ENCODE results near the gene HEMGN.

HEMGN gene

DNA sequence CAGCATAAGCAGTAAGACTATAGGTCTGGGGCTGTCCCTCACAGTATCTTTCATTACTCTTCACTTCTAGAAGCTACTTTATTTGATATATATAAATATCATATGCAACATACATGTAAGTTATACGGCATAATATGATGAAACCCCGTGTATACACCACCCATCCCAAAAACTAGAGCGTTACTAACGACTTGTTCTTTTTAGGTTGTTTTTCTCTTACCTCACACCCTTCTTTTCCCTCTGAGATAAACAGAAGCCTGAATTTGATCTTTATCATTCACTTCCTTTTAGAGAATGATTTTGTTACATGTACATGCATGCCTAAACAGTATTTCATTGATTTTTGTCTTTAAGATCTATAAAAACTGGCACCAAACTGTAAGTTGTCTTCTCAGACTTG lies 19.4 kb downstream of the HEMGN start:
- H3K27me3 ChIP-seq (ENCODE audit: control insufficient read depth, insufficient read depth, low read length), result no peaks in the 10 kb centered on the region
- no peak overlapping the region for H3K4me3 ChIP-seq (ENCODE audit: low read length)
- H3K9ac ChIP-seq (ENCODE audit: low read length), result no peak overlapping the region
- no peak overlapping the region for H3K27ac ChIP-seq (ENCODE audit: low read depth, low read length)
- peaks cover 6% of the 10 kb centered on the region for H3K36me3 ChIP-seq (ENCODE audit: control insufficient read depth, insufficient read depth, low read length)
- no peaks in the 10 kb centered on the region for H3K4me1 ChIP-seq (ENCODE audit: control insufficient read depth, insufficient read depth, low read length)

GRCh38 chr9:97911970-97912369 lies 26.0 kb downstream of the HEMGN start:
- Histone ChIP-seq H3K9ac (ENCODE audit: low read length) (no peak overlapping the region), H3K36me3 (ENCODE audit: control insufficient read depth, insufficient read depth, low read length) (peaks cover 36% of the 10 kb centered on the region), H3K4me3 (ENCODE audit: low read length) (no peak overlapping the region), H3K27ac (ENCODE audit: low read depth, low read length) (no peak overlapping the region), H3K27me3 (ENCODE audit: control insufficient read depth, insufficient read depth, low read length) (no peaks in the 10 kb centered on the region), H3K4me1 (ENCODE audit: control insufficient read depth, insufficient read depth, low read length) (no peaks in the 10 kb centered on the region)

- Histone ChIP-seq H3K27ac (ENCODE audit: low read depth, low read length) (no peak overlapping the region), H3K27me3 (ENCODE audit: control insufficient read depth, insufficient read depth, low read length) (no peaks in the 10 kb centered on the region), H3K4me3 (ENCODE audit: low read length) (no peak overlapping the region), H3K9ac (ENCODE audit: low read length) (no peak overlapping the region), H3K4me1 (ENCODE audit: control insufficient read depth, insufficient read depth, low read length) (no peaks in the 10 kb centered on the region), H3K36me3 (ENCODE audit: control insufficient read depth, insufficient read depth, low read length) (peaks cover 36% of the 10 kb centered on the region)
Measured at GRCh38 chr9:97911528-97911927, 26.4 kb downstream of the HEMGN start.

DNA sequence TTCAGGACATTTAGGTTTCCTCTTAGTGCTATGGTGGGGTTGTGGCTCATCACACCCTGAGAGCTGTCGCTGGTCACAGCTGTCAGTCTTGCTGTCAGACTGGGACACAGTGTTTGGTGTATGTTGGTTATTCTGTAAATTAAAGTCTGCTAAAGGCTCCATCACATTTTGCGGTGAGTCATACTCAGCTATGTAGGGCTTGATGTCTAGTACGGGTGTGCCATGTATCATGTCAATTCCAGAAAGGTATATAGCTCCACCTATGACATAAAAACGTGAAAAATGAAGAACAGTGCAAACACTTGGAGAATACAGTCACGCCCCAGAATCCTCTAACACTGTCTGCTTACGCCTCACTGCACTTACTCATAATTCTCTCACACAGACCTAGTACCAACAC lies 27.6 kb downstream of the HEMGN start:
- no peaks in the 10 kb centered on the region for H3K27me3 ChIP-seq (ENCODE audit: control insufficient read depth, insufficient read depth, low read length)
- H3K4me3 ChIP-seq (ENCODE audit: low read length), result no peak overlapping the region
- no peak overlapping the region for H3K9ac ChIP-seq (ENCODE audit: low read length)
- no peaks in the 10 kb centered on the region for H3K4me1 ChIP-seq (ENCODE audit: control insufficient read depth, insufficient read depth, low read length)
- no peak overlapping the region for H3K27ac ChIP-seq (ENCODE audit: low read depth, low read length)
- H3K36me3 ChIP-seq (ENCODE audit: control insufficient read depth, insufficient read depth, low read length), result peaks cover 30% of the 10 kb centered on the region

DNA sequence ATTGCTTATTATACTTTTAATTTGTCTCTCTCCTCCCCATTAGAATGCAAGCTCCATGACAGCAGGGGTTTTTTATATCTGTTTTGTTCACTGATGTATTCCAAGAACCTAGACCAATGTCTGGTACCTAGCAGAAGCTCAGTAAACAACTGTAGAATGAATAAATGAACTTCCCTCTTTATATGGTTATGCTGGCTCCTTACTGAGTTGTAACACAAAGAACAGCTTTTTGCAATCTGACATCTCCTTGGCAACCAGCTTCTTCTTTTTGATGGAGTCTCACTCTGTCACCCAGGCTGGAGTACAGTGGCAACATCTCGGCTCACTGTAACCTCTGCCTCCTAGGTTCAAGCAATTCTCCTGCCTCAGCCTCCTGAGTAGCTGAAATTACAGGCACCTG lies 29.3 kb downstream of the HEMGN start:
- no peaks in the 10 kb centered on the region for H3K4me1 ChIP-seq (ENCODE audit: control insufficient read depth, insufficient read depth, low read length)
- H3K36me3 ChIP-seq (ENCODE audit: control insufficient read depth, insufficient read depth, low read length), result peaks cover 30% of the 10 kb centered on the region
- no peak overlapping the region for H3K27ac ChIP-seq (ENCODE audit: low read depth, low read length)
- H3K9ac ChIP-seq (ENCODE audit: low read length), result no peak overlapping the region
- H3K4me3 ChIP-seq (ENCODE audit: low read length), result no peak overlapping the region
- no peaks in the 10 kb centered on the region for H3K27me3 ChIP-seq (ENCODE audit: control insufficient read depth, insufficient read depth, low read length)

- no peaks in the 10 kb centered on the region for H3K27me3 ChIP-seq (ENCODE audit: control insufficient read depth, insufficient read depth, low read length)
- H3K27ac ChIP-seq (ENCODE audit: low read depth, low read length), result no peak overlapping the region
- H3K36me3 ChIP-seq (ENCODE audit: control insufficient read depth, insufficient read depth, low read length), result peaks cover 28% of the 10 kb centered on the region
- no peak overlapping the region for H3K9ac ChIP-seq (ENCODE audit: low read length)
- H3K4me1 ChIP-seq (ENCODE audit: control insufficient read depth, insufficient read depth, low read length), result no peaks in the 10 kb centered on the region
- no peak overlapping the region for H3K4me3 ChIP-seq (ENCODE audit: low read length)
Measured at GRCh38 chr9:97907632-97908031, 30.3 kb downstream of the HEMGN start.

GRCh38 chr9:97907046-97907445 lies 30.9 kb downstream of the HEMGN start:
- no peak overlapping the region for H3K4me3 ChIP-seq (ENCODE audit: low read length)
- H3K27ac ChIP-seq (ENCODE audit: low read depth, low read length), result no peak overlapping the region
- H3K9ac ChIP-seq (ENCODE audit: low read length), result no peak overlapping the region
- H3K36me3 ChIP-seq (ENCODE audit: control insufficient read depth, insufficient read depth, low read length), result peaks cover 22% of the 10 kb centered on the region
- no peaks in the 10 kb centered on the region for H3K27me3 ChIP-seq (ENCODE audit: control insufficient read depth, insufficient read depth, low read length)
- H3K4me1 ChIP-seq (ENCODE audit: control insufficient read depth, insufficient read depth, low read length), result no peaks in the 10 kb centered on the region

- no peak overlapping the region for H3K9ac ChIP-seq (ENCODE audit: low read length)
- no peaks in the 10 kb centered on the region for H3K4me1 ChIP-seq (ENCODE audit: control insufficient read depth, insufficient read depth, low read length)
- H3K36me3 ChIP-seq (ENCODE audit: control insufficient read depth, insufficient read depth, low read length), result peaks cover 17% of the 10 kb centered on the region
- H3K27me3 ChIP-seq (ENCODE audit: control insufficient read depth, insufficient read depth, low read length), result no peaks in the 10 kb centered on the region
- H3K27ac ChIP-seq (ENCODE audit: low read depth, low read length), result no peak overlapping the region
- peak overlapping the region; percentile 29 for H3K4me3 ChIP-seq (ENCODE audit: low read length)
Measured at GRCh38 chr9:97906236-97906831, 31.6 kb downstream of the HEMGN start.

- Histone ChIP-seq H3K4me1 (ENCODE audit: control insufficient read depth, insufficient read depth, low read length) (no peaks in the 10 kb centered on the region), H3K36me3 (ENCODE audit: control insufficient read depth, insufficient read depth, low read length) (peaks cover 7% of the 10 kb centered on the region), H3K27ac (ENCODE audit: low read depth, low read length) (no peak overlapping the region), H3K4me3 (ENCODE audit: low read length) (no peak overlapping the region), H3K27me3 (ENCODE audit: control insufficient read depth, insufficient read depth, low read length) (no peaks in the 10 kb centered on the region), H3K9ac (ENCODE audit: low read length) (no peak overlapping the region)
Measured at GRCh38 chr9:97905228-97905627, 32.7 kb downstream of the HEMGN start.

DNA sequence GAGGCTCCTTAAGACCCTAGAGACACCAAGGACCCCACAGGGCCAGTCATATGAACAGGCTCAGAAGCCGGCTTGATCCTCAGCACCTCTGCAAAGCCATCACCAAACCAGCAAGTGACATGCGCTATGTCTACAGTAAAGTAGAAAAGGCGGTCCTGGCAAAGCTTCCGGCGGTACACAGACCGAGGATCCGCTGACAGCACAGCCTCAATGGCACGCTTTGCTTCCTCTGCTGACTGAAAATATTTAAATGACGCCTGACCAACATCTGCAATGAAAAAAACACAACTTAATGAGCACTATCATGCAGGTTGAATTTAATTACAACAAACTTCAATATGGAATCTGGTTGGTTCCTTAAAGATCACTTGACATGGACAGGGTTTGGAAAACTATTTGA lies 33.2 kb downstream of the HEMGN start:
- Histone ChIP-seq H3K4me1 (ENCODE audit: control insufficient read depth, insufficient read depth, low read length) (no peaks in the 10 kb centered on the region), H3K9ac (ENCODE audit: low read length) (no peak overlapping the region), H3K4me3 (ENCODE audit: low read length) (no peak overlapping the region), H3K27ac (ENCODE audit: low read depth, low read length) (no peak overlapping the region), H3K27me3 (ENCODE audit: control insufficient read depth, insufficient read depth, low read length) (no peaks in the 10 kb centered on the region), H3K36me3 (ENCODE audit: control insufficient read depth, insufficient read depth, low read length) (peaks cover 3% of the 10 kb centered on the region)

DNA sequence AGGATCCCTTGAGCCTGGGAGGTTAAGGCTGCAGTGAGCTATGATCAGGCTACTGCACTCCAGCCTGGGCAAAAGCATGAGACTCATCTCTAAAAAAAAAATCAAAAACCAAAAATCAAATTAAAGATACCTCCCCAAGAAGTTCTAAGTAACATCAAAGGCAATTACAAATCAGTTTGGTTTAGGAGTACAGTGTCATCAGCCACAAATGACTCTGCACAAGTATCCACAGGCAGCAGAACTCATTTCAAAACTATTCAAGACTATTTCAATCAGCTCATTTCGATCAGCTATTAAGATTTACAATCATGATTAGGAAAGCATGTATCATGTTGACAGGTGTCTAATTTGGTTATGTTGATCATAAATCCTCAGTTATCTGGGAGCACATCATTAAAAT lies 34.8 kb downstream of the HEMGN start:
- H3K4me3 ChIP-seq (ENCODE audit: low read length), result no peak overlapping the region
- no peak overlapping the region for H3K9ac ChIP-seq (ENCODE audit: low read length)
- no peak overlapping the region for H3K27ac ChIP-seq (ENCODE audit: low read depth, low read length)

DNA sequence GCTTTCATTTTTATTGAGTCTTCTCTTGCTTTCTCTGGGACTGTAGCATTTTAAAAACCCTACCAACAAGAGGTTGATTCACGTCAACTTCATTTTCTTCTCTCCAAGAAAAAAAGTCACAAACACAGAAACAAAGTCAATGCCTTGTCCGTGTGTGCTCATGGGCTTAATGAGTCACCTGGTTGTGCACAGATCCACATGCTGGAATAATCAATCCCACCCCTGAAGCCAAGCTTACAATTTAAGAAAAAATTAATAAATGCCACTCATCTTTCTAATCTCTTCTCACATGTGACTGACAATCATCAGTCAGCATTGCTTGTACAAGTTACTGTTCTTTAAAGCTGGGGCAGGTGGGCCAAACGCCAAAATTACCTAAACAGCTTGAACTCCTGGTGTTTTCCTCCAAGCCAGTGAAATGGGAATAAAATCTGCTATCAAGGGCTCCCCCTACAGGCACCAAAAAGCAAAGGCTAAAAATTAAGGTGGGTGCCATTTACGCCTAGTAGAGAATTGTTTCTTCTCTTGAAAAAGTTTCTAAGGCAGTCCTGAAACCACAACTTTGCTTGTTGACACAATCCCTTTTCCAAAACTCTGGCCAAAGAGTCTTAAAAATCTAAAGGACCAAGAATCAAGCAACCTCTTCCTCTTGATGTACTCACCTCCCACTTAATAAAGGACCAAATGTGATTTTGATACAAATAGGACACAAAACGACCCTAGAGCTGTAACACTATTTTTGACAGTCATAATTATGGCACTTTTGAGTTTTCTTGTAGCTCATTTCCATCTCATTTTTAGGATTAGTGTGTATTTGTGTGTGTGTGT lies 37.0 kb downstream of the HEMGN start:
- no peaks in the 10 kb centered on the region for H3K36me3 ChIP-seq (ENCODE audit: control insufficient read depth, insufficient read depth, low read length)

More for the DNA sequence above, 34.8 kb downstream of the HEMGN start:
- no peaks in the 10 kb centered on the region for H3K27me3 ChIP-seq (ENCODE audit: control insufficient read depth, insufficient read depth, low read length)
- H3K36me3 ChIP-seq (ENCODE audit: control insufficient read depth, insufficient read depth, low read length), result no peaks in the 10 kb centered on the region
- H3K4me1 ChIP-seq (ENCODE audit: control insufficient read depth, insufficient read depth, low read length), result no peaks in the 10 kb centered on the region

More for the DNA sequence above, 37.0 kb downstream of the HEMGN start:
- Histone ChIP-seq H3K27me3 (ENCODE audit: control insufficient read depth, insufficient read depth, low read length) (no peaks in the 10 kb centered on the region), H3K27ac (ENCODE audit: low read depth, low read length) (no peak overlapping the region), H3K9ac (ENCODE audit: low read length) (no peak overlapping the region), H3K4me3 (ENCODE audit: low read length) (no peak overlapping the region), H3K4me1 (ENCODE audit: control insufficient read depth, insufficient read depth, low read length) (no peaks in the 10 kb centered on the region)

Data from rectal smooth muscle tissue (tissue), 1 donor.